ENCODE measurements around the gene CFDP1.

Gene CFDP1

DNA sequence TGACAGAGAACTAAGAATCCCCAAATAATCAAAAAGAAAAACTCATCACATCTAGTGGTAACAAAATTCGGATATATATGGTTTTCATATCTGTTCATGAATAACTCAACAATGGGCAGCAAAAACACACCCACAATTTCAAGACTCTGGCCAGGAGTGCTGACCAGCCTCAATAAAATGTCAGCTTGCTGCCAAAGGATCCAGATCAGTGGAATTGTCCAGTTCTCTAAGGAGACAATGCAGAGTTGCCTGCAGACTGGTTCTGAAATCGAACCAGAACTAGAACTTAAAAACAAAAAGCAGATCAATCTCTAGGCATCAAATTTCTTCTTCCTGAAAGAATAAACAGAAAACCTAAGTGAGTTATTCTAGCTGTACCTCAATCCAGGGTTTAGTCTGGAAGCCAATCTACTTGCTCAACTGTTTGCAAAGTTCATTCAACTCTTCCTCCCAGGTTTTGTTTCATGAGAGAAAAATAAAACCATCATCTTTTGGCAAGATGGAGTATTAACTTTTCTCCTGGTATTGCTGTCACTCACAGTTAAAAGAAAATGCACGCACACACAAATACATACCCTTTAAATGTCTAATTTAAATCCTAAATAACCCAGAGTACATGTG is 61.0 kb downstream of the CFDP1 start:
- DNase-seq (ENCODE audit: low spot score), result no peak

DNA sequence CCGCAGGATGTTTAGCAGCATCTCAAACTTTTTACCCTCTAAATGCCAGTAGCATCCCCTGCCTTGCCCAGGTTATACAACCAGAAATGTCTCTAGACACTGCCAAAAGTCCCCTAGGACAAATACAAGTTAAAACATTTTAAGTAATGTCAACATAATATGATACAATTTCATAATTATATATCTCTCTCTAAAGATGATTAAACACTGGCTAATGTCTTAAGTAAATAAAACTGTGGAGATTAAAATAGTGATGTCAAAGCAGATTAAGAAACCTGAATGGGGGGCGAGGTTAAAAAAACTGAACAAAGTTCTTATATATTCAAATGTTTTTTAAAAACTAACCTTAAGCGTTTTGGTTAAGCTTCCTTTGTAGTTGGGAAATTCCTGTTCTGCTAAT is 62.1 kb downstream of the CFDP1 start:
- no peak for DNase-seq (ENCODE audit: low spot score)

DNA sequence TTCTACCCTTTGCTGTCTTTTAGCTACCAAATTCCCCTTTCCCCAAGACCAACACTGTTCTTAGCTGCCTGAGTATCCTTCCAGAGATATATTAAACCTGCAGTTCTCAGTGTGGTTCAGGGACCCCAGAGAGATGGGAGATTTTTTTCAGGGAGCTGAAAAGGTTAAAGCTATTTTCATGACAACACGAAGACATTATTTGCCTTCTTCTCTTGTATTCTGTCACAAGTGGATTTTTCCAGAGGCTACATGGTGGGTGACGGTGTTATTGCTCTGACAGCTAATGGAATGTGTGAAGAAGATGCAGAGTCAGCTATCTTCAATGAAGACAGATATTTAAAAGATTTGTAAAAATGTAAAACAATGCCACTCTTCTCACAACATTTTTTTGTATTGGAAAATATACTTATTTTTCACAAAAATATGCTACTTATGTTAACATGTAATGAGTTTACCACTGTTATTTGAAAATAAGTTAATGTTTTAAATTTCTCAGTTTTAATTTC is 69.0 kb downstream of the CFDP1 start:
- no peak for DNase-seq (ENCODE audit: low spot score)

DNA sequence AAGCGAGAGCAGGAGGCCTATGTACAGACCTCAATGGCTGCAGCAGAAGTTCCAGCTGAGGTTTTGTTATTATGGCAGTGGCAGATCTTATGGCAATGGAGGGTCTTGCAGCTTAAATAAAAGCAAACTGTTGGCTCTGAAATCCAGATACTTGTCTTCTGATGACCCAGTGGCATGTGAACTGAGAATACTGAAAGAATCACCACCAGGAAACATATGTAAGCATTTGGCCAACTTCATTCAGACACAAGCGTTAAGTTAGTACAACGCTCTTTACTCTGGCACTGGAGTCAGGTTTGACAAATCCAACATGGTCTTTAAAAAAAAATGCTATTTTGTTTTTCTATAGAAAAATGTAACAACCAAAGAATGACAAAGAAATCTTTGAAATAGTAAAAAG is 70.5 kb downstream of the CFDP1 start:
- DNase-seq (ENCODE audit: low spot score), result no peak

DNA sequence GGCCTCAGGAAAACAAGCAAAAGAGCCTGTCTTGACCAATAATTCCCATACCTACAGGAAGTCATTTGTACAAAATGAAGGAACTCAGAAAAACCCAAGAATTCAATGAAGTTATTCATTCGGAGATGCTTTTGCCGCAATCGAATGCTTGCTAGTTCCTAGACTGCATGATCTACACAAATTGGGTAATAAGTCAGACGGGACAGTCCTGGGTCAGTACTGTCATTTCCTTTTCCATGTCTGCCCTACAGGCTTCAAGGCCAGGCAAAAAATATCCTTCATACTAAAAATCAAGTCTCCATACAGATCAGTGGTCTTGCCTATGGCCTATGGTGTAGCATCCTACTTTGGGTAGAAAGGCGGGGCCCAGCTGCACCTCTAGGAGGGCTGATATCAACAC is 71.4 kb downstream of the CFDP1 start:
- DNase-seq (ENCODE audit: low spot score), result no peak

DNA sequence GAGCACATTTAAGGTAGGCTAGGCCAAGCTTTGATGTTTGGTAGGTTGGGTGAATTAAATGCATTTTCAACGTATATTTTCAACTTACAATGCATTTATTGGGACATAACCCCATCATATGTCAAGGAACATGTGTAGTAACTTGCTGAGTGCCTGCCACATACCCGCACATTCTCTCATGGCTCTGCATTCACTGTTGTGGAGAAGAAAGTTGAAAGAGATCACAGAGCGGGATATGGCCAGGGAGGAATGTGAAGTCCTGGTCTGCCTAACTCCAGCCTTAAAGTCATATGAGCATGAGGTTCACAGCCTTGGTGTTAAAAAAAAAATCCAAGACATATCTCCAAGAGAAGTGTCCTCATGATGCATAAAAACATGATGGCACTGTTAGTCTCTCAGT is 79.1 kb downstream of the CFDP1 start:
- no peak for DNase-seq (ENCODE audit: low spot score)

DNA sequence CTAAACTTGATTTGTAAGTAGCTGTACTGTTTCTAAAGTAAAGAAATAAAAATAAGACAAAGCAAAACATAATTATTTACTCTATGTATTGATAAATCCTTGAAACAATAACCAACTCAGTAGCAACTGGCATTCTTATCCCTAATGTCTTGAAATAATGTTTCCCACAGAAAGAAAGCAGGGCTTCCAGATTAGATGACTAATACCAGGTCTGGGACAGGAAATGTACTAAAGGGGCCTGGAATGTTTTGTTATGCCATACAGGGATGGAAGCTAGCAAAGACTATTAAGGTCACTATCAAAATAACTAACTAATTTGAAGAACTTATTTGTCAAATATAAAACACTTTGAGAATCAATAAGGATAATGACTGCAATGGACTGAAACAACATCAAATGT is 82.1 kb downstream of the CFDP1 start:
- no peak for DNase-seq (ENCODE audit: low spot score)

DNA sequence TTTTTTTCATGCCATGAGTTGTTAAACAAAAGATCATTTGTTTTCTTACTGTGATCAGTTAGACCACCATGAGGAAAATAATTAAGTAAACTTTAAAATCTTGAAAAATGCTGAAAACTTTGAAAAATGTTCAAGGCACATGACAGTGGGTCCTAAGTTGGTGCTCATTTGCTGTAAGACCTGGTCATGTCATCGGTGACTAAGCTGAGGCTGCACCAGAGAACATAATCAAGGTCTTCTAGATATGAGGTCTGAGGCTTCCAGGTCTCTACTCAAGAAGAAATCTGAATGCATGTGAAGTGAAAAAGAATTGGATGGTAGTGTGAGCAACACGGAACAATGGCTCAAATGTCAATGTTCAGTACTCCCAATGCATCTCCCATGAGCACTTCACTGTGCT is 87.6 kb downstream of the CFDP1 start:
- no peak for DNase-seq (ENCODE audit: low spot score)

DNA sequence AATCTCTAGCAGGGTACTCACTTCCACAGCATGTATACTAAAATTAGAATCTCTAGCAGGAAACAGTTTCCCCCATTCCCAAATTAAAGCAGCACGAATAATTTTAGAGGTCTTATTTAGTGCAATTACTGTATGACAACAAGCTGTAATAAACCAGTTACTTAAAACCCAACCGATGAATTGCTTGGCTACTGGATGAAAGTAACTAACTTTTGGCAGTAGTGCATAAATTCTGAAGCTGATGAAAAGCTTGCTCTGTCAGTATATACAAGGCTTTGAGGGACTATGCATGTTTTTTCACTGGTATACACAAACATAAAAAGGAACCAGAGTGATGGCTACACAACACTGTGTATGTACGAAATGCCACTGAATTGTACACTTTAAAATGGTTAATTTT is 89.4 kb downstream of the CFDP1 start:
- no peak for DNase-seq (ENCODE audit: low spot score)

DNA sequence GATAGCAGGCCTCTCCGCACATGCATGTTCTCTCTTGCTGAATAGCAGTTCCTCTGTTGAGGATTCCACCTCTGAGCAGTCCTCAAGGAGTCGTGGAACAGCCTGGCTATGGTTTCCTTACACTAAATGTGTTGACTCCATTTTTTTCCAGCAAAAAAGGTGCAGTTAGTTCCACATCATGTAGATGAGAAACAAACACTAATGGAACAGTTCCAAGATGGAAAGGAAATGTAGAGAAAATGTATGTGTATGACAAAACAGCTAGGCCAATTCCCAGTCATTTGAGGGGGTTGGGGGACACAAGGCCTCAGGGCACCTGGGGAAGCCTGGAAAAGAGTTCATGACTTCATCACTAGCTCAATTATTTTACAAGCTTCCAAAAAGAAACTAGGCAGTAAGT is 90.0 kb downstream of the CFDP1 start:
- no peak for DNase-seq (ENCODE audit: low spot score)

DNA sequence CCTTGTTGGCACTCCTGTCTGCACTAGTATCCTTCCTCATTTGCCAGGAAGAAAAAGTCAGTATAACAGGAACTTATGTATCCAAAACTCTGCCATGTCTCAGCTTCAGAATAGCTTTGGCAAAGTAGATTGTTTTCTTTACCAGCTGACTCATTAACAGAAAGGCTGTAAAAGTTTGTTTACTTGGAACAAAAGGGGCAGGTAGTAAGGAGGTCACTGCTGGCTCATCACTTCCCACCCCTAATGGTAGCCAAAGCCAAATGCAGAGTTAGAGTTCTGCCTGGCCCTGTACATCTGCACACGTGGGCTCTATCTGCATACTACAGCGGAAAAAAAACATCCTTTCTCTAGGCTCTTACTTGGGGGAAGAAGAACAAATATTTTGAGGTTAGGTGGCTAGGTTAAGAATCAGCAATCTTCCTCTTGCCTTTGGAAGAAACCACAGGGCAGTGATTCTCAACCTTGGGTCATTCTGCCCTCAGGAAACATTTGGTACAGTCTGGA is 90.9 kb downstream of the CFDP1 start:
- no peak for DNase-seq (ENCODE audit: low spot score)

DNA sequence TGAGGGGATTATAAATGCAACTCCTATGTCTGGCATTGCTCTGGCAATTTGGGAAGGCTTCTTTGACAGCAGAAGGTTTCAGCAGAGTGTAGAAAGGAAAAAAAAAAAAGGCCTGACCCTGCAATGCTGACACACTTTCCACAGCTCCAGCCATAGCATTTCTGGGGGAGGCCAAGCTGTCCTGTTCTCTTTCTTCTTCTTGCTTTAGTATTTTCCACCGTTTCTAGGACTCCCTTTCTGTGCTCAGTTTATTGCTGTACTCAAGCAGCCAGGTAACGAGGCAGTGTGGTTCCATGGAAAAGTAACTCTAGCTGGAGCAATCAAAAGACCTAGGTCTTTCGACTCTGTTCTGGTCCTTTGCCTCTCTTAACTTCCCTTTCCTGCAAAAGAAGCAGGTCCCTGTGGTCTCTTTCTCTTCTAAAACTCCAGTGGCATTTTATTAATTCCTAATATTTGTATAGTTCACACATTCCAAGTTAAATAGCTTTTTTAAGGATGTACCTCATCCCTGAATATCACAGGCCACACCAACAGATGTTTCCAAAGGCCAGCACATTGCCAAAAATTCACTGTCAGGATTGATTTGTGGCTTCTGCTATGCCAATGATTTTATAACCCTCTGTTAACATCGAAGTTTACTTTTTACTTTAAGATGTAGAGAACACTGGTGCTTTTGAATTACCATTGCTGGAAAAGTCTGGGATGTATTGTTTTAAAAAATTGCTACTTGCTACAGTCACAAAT is 91.6 kb downstream of the CFDP1 start:
- no peak for DNase-seq (ENCODE audit: low spot score)

DNA sequence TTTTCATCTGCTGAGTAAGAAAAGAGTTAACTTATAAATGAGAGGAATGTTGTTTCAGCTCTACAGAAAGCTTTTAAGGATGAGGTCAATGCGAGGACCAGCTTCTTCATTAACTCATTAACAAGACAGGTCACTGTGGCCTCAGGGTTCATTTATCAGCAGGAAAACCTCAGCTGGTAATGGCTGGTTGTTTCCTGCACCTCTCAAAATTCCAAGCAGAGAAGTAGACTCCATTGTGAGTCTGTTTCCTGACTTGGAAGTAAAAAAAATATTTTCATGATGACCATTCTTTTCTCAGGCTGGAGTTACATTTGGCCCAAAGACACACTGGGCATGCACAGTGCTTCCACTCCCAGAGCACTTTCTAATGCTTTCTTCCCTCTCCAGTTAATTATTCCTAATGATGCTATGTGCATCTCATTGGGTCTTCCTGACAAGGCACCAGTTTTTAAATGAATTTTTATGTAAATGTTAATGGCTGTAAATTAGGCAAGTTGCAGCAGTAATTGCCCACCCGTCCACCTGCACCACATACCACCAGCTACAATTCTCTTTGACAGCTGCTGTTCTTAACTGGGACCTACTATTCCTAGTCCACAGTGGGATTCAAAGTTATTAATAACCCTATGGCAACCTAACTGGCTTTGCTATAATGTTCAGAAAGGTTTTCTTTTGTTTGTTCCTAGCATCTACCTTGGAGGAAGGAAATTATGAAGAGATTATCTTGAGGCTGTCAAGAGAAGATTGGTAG is 92.4 kb downstream of the CFDP1 start:
- no peak for DNase-seq (ENCODE audit: low spot score)

DNA sequence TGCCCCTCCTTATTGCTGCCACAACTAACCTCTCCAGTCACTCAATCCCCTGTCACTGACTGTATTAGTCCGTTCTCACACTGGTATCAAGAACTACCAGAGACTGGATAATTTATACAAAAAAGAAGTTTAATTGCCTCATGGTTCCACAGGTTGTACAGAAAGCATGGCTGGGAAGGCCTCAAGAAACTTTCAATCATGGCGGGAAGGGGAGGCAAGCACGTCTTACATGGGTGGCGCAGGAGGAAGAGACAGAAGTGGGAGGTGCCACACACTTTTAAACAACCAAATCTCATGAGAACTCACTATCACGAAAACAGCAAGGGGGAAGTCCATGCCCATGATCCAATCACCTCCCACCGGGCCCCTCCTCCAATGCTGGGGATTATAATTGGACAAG is 95.9 kb downstream of the CFDP1 start:
- no peak for DNase-seq (ENCODE audit: low spot score)

DNA sequence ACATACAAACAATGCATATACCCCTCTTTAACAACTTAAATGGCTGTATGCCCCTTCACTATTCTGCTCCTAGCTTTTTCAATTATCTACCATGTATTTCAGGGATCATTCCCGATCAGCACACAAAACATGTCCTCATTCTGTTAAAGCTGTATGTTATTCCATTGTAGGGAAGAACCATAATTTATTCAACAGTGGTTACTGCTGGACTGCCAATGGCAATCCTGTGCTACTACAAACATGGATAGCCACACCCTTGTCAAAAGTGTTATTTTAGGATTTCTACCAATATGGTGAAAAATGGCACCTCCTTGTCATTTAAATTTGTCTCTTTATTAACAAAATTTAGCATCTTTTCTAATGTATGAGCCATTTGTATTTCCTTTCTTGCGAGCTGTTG is 96.8 kb downstream of the CFDP1 start:
- DNase-seq (ENCODE audit: low spot score), result no peak

DNA sequence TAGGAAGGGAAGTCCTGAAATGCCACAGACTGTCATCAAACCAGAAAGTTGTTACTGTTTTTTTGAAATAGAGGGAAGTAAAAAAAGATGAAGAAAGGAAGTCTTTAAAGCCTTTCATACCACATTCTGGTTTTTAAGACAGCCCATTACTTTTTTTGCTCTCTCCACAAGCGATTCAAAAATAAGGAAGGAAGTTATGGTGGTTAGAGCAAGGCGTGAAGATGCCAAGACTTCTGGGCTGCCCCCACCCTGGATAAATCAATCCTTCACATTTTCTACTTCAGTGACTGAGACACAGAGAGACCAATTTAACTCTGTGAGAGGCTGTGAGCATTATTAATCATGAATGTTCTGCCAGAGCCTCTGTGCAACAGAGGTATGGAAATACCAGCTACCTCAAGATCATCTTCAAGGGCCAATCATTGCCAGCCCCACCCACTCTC is 99.6 kb downstream of the CFDP1 start:
- DNase-seq (ENCODE audit: low spot score), result no peak

DNA sequence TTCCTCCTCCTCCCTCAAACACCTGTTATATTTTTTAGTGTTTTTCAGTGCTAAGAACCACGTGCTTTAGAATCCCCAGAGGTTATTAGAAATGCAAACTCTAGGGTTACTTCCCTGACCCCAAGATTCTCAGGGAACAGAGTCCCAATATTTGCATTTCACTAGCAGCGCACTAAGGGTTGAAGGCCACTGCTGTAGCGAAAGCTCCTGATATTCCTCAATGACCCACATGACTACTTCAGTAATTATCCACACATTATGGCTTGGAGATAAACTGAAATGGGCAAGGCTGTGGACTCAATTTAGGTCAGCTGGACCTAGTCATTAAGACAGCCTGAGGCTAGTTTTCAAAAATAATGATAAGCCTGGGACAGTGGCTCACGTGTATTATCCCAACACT is 103.4 kb downstream of the CFDP1 start:
- DNase-seq (ENCODE audit: low spot score), result no peak

DNA sequence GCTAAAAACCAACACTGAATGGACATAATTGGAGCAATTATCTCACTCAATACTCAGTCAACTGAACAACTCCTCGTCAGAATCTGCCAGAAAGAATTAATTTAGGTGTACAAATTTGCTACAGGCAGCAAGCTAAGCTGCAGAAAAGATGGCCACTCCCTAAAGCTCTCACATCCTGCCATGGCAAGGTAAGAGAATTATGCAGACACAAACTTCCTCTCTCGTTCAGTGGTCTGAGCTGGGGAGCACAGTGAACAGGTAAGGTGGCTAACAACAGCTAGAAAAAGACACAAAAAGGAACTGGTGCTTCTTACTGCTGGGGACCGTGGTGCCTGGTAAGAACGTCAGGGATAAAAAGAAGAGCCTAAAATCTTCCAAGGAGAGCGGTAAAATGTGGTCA is 107.0 kb downstream of the CFDP1 start:
- DNase-seq (ENCODE audit: low spot score), result no peak

DNA sequence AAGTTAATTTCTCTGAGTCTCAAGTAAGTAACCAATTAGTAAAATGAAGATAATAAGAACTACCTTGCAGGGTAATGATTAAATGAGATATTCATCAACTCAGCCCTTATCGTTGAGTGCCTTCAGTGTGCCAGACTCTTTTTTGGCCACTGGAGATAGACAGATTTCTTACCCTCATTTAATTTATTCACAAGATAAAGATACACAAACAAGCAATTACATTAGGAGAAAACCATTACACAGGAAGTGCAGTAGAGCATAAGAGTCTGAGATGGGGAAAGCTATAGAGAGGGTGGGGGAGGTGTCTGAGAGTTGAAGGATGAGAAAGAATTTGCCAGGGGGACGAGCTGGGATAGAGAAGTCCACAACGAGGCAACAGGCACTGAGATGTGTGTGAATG is 109.4 kb downstream of the CFDP1 start:
- DNase-seq (ENCODE audit: low spot score), result peak; percentile 31

DNA sequence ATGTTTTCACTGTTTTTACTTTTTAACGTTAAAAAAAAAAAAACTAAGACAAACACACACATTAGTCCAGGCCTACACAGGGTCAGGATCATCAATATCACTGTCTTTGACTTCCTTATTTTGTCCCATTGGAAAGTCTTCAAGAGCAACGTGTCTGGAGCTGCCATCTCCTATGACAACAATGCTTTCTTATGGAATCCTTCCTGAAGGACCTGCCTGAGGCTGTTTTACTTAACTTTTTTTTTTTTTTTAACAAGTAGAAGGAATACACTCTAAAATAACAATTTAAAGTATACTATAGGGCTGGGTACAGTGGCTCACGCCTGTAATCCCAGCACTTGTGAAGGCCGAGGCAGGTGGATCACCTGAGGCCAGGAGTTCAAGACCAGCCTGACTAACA is 110.1 kb downstream of the CFDP1 start:
- DNase-seq (ENCODE audit: low spot score), result no peak

DNA sequence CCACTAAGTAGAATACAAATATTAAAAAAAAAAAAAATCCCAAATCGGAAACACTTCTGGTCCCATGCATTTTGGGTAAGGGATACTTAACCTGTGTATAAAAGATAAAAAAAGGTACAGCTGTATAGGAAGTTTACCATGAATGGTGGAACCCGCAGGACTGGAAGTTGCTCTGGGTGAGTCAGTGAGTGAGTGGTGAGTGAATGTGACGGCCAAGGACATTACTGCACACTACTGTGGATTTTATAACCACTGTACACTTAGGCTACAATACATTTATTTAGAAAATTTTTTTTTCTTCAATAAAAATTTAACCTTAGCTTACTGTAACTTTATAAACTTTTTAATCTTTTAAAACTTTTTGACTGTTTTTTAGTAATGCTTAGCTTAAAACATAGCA is 110.6 kb downstream of the CFDP1 start:
- no peak for DNase-seq (ENCODE audit: low spot score)

DNA sequence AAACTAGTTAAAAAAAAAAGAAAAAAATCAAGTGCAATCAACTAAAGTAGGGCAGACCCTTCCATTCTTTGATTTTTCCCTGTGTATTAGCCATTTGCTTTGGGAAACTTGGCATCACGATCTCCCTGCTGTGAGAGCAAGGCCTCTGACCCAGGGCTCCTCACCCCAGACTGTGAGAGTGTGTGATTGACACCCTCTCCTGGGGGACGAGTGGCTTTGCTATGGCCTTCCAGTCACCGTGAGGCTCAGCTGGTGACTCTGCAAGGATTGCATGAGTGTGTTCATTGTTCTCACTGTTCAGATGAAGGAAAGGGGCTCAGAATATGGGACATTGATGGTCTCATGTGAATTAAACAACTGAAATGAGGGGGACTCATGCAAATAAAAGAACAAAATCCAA is 112.9 kb downstream of the CFDP1 start:
- peak; percentile 30 for DNase-seq (ENCODE audit: low spot score)
